Ecto neural progenitor cell (in vitro differentiated cells): ENCODE data around the gene NTM.

ENCODE experiments used
- DNase-seq: peaks from one replicate; pipeline ENCODE4 v3.0.0-alpha.2; 2018; ENCODE audit warnings: low spot score

Gene NTM

DNA sequence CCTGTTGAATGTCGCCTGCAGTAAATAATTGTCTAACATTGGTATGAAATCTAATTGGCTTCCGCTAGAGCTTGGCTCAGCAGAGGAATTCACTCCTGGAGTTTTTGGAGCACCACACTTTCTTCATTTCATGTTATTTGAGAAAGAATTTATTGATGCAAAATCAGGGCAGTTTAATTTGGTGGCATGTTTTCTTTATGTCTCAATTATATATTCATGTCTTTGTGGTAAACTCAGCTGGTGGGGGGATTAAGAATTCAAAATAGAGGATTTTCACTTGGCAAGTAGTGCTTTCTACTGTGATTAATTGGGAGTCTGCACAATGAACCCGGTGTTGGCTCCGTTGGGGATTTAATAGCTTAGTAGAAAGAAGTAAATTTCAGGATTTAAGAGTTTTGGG is 784.4 kb downstream of the NTM start:
- no peak for DNase-seq

DNA sequence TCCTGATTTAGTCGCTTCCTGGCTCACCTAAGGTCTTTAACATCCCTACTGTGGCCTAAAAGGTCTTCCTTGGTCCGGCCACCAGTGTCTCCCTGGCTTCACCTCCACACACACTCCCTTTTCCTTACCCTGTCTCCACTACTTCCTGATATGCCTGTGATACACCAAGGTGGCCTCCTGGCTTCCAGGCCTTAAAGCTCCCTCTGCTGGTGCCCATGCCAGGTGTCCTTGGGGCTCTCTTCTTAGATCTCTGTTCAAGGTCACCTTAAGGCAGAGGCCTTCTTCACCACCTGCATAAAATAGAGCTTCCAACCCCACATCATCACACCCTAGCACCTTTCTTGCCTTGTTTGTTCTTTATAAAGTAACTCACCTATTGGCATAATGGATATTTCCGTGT is 787.7 kb downstream of the NTM start:
- DNase-seq, result no peak

DNA sequence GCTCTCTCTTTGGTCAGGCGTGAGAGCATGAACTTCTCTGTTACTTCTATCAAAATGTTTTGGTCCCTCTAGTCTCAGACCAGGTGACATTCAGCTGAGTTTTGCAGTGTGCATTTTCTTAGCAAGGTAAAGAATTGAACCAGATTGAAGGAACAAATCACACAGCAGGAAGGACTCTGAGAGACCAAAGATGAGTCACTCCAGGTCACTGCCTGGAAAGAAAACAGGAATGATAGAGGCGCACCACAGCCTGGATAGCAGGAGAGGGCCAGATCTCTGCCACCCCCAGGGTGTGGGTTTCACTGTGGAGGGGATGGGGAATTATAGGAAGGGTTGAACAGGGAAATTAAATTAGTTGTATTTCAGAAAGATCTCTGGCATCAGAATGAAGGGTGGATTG is 788.3 kb downstream of the NTM start:
- DNase-seq, result no peak

GRCh38 chr11:132161403-132162078 is 791.1 kb downstream of the NTM start:
- DNase-seq, result no peak

- no peak for DNase-seq
Measured at GRCh38 chr11:132168344-132168981, 798.0 kb downstream of the NTM start.

- no peak for DNase-seq
Measured at GRCh38 chr11:132171031-132171430, 800.6 kb downstream of the NTM start.

DNA sequence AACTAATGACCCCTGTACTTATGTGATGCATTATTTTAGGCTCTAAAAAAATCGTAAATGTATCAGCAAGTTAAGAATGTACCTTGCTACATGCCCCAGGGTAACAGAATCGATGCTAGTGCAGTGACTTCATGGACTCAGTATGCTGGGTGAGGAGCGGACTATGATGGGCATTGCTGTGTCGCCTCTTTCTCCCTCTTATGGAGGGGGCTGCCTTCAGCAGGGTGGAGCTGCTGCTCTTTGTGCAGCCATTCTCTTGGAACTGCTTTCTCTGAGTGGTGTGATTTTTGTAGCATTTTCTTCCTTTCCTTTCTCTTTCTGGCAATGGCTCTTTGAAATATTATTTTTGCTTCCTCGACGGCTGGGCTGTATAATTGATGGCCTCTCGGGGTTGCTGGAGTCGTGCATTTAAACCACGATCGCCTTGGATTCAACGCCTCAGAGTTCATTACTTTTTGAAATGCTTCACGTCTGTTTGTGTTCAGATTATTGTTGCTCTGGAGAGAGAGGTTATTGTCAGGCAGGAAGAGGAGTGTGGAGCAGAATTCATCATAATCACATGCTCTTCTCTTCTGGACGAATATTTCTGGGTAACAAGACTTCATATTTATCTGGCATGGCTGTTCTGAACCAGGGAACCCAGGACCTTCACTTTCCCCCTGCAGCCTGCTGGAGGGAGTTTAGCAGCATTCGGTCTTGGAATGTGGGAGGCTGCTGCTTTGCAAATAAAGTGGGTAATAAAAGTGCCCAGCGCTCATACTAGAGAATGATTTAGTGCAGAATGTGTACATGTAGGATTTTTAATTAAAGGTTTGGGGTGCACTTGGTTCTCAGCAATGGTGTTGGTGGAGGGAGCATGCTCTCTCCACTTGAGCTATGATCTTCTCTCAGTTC is 804.2 kb downstream of the NTM start:
- DNase-seq, result no peak

DNA sequence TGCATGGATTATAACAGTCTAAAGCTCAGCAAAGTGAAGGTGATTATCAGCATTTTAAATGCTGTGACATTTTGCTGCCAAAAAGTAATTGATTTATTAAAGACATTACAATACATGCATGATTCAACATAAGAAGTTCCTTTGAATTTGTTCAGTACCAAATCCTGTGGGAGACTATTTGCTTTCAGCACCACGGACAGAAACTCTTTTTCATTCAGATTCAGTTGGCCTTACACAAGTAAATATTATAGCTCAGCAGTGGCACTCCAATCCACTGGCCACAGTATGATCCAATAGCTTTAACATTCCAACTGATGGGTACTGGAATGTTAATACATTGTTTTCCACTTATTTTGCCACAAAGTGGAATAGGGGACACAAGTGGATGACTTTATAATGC is 806.7 kb downstream of the NTM start:
- no peak for DNase-seq

DNA sequence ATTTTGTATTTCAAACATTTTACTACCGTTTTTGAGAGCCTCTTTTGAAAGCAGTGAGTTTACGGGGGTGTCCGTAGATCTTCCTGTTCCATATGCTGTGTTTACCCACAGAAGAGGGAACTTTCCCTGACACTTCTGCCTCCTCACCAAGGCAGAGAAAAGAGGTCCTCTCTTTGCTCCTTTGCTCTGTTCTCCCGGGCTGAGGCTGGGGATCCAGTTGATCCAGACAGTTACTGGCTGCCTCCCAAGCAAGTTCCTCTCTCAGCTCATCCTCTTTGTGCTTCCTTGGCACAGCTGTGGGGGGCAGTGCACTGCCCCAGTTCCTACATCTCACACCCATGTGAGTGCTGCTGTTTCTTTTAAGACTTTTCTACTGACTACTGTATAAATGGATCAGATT is 813.7 kb downstream of the NTM start:
- DNase-seq, result no peak

DNA sequence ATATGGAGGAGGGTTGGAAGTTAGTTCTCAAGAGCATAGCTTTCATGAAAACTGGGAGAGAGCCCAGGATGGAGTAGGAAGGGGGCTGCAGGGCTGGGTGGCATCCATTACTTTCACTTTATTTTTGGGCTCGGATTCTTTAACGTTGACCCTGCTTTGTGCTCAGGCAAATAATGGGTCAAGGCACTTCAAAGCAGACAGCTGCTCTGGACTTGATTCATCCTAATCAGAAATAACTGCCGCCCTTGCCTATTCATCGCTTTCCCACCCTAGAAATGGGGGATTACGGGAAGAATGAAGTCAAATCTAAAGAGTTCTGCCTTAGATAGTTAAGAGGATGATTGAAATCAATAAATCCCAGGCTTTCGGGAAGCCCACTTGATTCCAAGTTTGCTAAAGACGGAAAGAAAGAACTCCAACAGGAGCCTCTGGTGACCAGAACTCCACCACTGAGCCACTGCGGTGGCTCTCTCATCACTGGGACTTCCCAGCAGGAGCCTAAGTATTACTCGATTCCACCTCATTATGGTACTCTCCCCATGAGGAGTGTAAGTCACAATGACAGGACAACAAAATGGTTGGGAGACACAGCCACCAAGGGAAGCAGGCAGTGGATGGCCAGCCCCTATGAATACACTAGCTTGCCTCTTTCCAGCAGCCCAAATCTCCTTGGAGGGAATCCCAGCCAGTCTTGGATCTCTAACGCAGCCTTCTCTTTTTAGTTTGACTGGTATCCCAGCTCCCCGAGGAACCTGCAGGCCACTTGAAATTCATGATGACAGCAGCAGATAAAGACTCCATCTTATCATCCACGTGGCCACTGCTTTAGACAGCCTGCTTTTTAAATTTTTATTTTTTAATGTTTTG is 815.5 kb downstream of the NTM start:
- no peak for DNase-seq

DNA sequence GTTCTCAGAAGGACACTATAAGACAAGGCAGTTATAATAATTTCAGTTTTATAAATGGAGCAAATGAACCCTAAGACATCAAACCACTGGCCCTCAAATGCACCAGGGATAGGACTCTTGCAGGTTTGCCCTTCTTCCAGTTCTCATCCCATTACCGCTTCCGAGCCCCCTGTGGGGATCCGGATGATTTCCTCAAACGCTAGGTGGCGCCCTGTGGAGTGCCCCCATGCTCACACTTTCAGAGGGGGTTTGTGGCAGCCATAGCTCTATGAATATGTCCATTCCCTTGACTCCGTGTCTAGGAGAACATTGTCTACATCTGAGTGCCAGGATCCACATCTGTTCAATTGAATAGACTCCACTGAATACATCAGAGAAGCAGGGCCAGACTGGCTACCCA is 816.3 kb downstream of the NTM start:
- no peak for DNase-seq

- no peak for DNase-seq
Measured at GRCh38 chr11:132187386-132187785, 817.0 kb downstream of the NTM start.

- DNase-seq, result no peak
Measured at GRCh38 chr11:132187814-132188213, 817.4 kb downstream of the NTM start.

DNA sequence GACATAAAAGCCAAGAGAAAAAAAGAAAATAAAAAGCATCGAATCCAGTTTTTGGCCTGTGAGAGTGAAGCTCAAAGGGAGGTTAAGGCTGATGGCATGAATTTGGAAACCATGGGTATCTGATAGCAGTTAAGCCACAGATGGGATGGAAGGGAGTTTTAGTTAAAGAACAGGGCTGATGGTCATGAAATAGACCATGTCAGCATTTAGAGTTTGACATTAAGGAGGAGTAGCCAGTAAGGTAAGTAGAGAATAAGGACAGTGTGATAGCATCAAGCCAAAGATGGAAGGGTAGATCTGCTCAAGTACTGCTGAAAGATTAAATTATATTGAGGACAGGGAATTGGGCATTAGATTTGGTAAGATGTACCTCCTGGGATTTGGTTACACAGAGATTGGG is 826.5 kb downstream of the NTM start:
- DNase-seq, result no peak

DNA sequence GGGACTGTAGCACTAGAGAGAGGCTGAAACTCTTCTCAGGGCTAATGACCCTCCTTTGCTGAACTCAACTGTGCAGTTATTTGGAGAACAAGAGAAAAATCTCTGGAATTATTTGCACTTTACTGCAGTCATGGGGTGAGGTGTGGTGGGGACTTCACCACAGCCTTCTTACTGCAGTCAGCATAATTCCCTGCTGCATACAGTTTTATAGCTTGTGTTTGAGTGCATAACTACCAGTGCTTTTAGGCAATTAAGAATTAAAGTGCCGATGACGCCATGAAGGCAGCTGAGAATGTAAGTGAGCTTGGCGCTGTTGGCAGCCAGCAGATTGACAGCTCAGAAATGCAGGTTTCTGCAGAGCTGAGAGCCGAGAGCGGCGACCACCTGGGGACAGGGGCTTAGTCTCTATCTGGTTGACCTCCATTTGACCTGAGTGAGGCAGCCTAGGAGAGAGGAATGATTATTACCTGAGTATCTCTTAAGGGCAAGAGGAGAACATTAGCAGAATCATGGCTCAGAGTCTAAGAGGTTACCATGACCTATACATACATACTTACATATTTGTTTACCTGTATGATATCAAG is 830.0 kb downstream of the NTM start:
- no peak for DNase-seq

- no peak for DNase-seq
Measured at GRCh38 chr11:132202621-132203020, 832.2 kb downstream of the NTM start.

DNA sequence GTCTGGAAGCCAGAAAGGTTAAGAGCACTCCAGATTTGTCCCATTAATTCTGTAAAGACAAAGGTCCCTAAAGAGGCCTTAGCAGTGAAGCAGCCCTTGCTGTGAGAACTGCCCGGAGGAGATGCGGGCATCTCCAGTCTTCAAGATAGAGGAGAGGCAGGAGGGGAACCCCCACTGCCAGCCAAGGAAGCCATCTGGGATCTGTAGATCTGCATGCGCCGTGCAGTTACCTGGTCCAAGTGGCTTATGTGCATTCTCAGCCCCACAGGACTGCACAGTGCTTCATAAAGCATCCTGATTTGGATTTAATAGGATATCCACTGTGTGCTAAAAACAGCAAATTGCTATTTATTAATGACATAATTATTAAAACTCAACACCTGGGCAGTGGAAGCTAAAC is 834.6 kb downstream of the NTM start:
- DNase-seq, result no peak

DNA sequence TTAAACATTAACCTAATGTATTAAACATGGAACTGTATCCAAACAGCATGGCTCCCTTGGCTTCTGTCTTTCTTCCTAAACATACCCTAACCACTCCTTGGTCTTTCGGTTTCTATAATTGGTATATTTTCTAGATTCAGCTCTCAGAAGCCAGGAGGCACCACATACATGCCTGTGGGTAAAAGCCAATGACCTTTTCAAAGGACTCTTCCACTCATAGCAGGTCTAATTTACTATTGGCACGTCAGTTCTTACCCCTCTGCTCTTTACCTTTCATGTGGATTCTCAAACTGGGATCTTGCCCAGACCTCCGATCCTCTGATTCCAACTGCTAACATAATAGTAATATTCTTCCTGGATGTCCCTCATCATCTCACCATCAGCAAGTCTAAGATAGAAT is 835.1 kb downstream of the NTM start:
- DNase-seq, result no peak

GRCh38 chr11:132206993-132207392 is 836.6 kb downstream of the NTM start:
- DNase-seq, result no peak

- DNase-seq, result no peak
Measured at GRCh38 chr11:132208477-132209055, 838.2 kb downstream of the NTM start.

DNA sequence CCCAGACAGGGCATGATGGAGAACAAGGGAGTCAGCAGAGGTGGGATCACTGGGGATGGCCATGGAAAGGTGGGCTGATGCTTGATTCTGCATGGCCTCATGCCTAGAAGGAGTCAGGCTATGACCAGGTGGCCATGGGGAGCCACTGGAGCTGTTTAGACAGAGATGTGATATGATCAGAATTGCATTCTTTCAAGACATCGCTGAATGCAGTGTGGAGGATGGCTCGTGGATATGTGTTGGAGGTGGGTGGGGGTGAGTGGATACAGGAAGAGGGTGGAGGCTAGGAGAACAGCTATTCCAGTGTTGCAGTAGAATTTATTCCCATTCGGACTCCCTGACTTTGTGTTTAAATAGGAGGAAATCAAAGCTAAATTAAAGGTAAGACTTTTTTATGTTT is 841.1 kb downstream of the NTM start:
- DNase-seq, result no peak
